ENCODE results near the gene CTSW.
A peak's percentile ranks its signal among the peaks of the same experiment; 100 is the strongest.

CTSW gene

DNA sequence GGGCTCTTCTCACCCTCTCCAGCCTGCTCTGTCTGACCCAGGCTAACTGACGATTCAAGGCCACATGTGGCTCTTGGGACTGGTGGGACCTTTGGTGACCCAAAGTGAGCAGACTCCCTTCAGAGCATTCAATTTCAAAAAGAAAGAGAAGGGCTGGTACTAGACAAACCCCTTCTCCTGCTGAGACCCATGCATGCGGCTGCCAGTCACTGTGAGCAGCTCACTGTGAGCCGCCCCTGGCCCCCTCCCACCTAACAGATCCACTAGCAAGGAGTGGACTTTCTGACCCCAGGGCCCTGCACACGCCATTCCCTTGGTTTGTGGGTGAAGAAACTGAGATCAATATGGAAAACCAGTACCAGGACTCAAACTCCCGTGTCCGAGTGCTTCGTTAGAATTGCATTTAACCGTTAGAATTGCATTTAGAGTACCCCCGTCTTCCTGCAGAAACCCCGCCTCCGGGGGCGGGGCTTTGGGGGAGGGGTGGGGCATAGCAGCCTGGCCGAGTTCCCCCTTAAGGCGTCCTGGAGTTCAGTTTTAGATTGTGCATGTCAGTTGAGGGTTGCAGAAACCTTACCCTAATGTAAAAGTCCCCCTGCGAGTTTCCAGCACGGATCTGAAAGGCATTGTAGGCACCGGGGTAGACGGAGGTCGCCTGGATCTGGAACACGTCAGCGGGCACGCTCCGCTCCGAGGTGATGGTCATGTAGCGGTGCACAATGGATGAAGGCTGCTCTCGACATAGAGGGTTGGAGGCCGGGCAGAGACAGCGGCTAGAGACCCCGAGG is 12.2 kb upstream of the CTSW start:
- no peak overlapping the region for H3K4me2 ChIP-seq (ENCODE audit: low read length, poor library complexity, severe bottlenecking)
- peaks cover 82 to 87% of the 10 kb centered on the region in 2 experiments for H3K36me3 ChIP-seq (ENCODE audit: control insufficient read depth in 1 of 2, insufficient read depth in 2 of 2, low read depth in 1 of 2, low read length in 2 of 2)
- peaks cover 20% of the 10 kb centered on the region for H3K79me1 ChIP-seq (replicated peaks; ENCODE audit: low read length, poor library complexity, severe bottlenecking)
- H3K18ac ChIP-seq (ENCODE audit: low read depth in 1 of 2, low read length in 2 of 2), result no peak overlapping the region
- peaks cover 50% of the 10 kb centered on the region for H3K4me1 ChIP-seq (ENCODE audit: control insufficient read depth, insufficient read depth, low read depth, low read length)
- H2AK5ac ChIP-seq (ENCODE audit: low read length, severe bottlenecking), result no peak overlapping the region
- H4K8ac ChIP-seq (ENCODE audit: low read length), result no peak overlapping the region
- no peak overlapping the region for H3K4ac ChIP-seq (ENCODE audit: low read depth in 1 of 2, low read length in 2 of 2)
- no peak for DNase-seq
- no peak overlapping the region for H2BK5ac ChIP-seq (ENCODE audit: low read depth, low read length, poor library complexity, severe bottlenecking)
- no peak overlapping the region for H2AFZ ChIP-seq (ENCODE audit: low read depth, low read length)
- H3K23ac ChIP-seq (ENCODE audit: low read length in 2 of 2), result no peak overlapping the region
- no peaks in the 10 kb centered on the region for H3K9me3 ChIP-seq (ENCODE audit: control insufficient read depth, low read length)
- no peak overlapping the region for H2BK15ac ChIP-seq (ENCODE audit: low read depth, poor library complexity, severe bottlenecking)
- no peak overlapping the region for H3K14ac ChIP-seq (ENCODE audit: low read length in 2 of 2)
- H3K9ac ChIP-seq (ENCODE audit: low read length), result no peak overlapping the region
- no peaks in the 10 kb centered on the region for H3K27me3 ChIP-seq (ENCODE audit: control insufficient read depth in 1 of 2, insufficient read depth in 1 of 2, low read length in 2 of 2)
- no peak overlapping the region for H2BK12ac ChIP-seq (ENCODE audit: low read length in 2 of 2)
- H3K4me3 ChIP-seq (ENCODE audit: insufficient read depth in 1 of 2, low read depth in 1 of 2, low read length in 2 of 2), result no peak overlapping the region
- 59% methylated on average over 28 of the region's 29 CpGs for WGBS
- H4K91ac ChIP-seq (ENCODE audit: low read length), result no peak overlapping the region
- H3K27ac ChIP-seq (ENCODE audit: low read length, poor library complexity, severe bottlenecking), result no peak overlapping the region
- H2BK120ac ChIP-seq (ENCODE audit: low read depth, low read length), result no peak overlapping the region

DNA sequence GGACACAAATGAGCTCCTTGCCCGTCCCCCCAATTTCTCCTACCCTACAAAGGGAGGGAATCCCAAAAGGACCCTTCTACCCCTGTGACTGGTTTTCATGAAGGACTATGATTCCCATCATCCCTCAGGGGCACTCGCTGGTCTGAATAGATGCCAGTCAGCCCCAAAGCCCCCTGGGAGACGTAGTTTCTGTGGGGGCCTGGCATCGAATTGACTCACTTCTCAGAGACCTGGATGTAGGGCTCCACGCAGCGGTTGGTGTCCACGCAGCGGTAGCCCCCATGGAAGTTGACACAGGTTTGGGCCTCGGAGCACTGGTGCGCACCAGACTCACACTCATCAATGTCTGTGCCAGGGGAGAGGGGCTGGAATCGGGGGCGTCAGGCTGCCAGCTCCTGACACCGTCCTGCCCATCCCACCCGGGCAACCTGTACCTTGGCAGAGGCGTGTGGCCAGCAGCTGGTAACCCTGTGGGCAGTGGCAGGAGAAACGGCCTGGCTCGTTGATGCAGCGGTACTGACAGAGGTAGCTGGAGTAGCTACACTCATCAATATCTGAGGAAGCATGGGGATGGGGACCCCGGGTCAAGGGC is 11.5 kb upstream of the CTSW start:
- Histone ChIP-seq H3K4ac (ENCODE audit: low read depth in 1 of 2, low read length in 2 of 2) (no peak overlapping the region), H3K9ac (ENCODE audit: low read length) (no peak overlapping the region), H2BK5ac (ENCODE audit: low read depth, low read length, poor library complexity, severe bottlenecking) (no peak overlapping the region), H2BK15ac (ENCODE audit: low read depth, poor library complexity, severe bottlenecking) (no peak overlapping the region), H3K36me3 (ENCODE audit: control insufficient read depth in 1 of 2, insufficient read depth in 2 of 2, low read depth in 1 of 2, low read length in 2 of 2) (peaks cover 75 to 80% of the 10 kb centered on the region in 2 experiments), H4K91ac (ENCODE audit: low read length) (peak overlapping the region; percentile 63), H4K8ac (ENCODE audit: low read length) (no peak overlapping the region), H3K4me1 (ENCODE audit: control insufficient read depth, insufficient read depth, low read depth, low read length) (peaks cover 46% of the 10 kb centered on the region), H3K27ac (ENCODE audit: low read length, poor library complexity, severe bottlenecking) (no peak overlapping the region), H3K18ac (ENCODE audit: low read depth in 1 of 2, low read length in 2 of 2) (no peak overlapping the region), H2BK120ac (ENCODE audit: low read depth, low read length) (no peak overlapping the region), H2AK5ac (ENCODE audit: low read length, severe bottlenecking) (no peak overlapping the region), H3K4me3 (ENCODE audit: insufficient read depth in 1 of 2, low read depth in 1 of 2, low read length in 2 of 2) (no peak overlapping the region), H3K23ac (ENCODE audit: low read length in 2 of 2) (no peak overlapping the region), H3K9me3 (ENCODE audit: control insufficient read depth, low read length) (no peaks in the 10 kb centered on the region), H3K79me1 (replicated peaks; ENCODE audit: low read length, poor library complexity, severe bottlenecking) (peaks cover 19% of the 10 kb centered on the region), H2BK12ac (ENCODE audit: low read length in 2 of 2) (no peak overlapping the region), H2AFZ (ENCODE audit: low read depth, low read length) (no peak overlapping the region), H3K14ac (ENCODE audit: low read length in 2 of 2) (no peak overlapping the region), H3K27me3 (ENCODE audit: control insufficient read depth in 1 of 2, insufficient read depth in 1 of 2, low read length in 2 of 2) (no peaks in the 10 kb centered on the region), H3K4me2 (ENCODE audit: low read length, poor library complexity, severe bottlenecking) (no peak overlapping the region)
- peak; percentile 31 for DNase-seq
- WGBS, result 86% methylated on average over 17 of the region's 19 CpGs

DNA sequence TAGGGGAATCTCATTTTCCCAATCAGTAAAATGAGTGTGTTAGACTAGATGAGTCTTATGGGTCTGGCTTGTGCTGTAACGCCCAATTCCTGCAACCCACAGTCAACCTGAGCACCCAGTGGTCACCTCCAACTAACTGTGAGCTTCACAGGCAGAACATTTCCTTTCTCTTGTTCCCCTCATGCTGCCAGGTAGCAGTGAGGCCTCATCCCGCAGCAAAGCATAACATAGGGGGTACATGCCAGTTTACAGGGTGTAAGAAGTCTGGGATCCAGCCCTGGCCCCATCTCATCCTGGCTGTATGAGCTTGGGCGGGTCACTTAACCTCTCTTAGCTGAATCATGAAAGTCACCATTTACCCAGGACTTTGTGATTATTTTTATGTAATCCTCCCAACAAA is 10.7 kb upstream of the CTSW start:
- Histone ChIP-seq H3K14ac (ENCODE audit: low read length in 2 of 2) (no peak overlapping the region), H3K9ac (ENCODE audit: low read length) (peak overlapping the region; percentile 36), H3K9me3 (ENCODE audit: control insufficient read depth, low read length) (no peaks in the 10 kb centered on the region), H3K23ac (ENCODE audit: low read length in 2 of 2) (no peak overlapping the region), H3K4me2 (ENCODE audit: low read length, poor library complexity, severe bottlenecking) (no peak overlapping the region), H2BK12ac (ENCODE audit: low read length in 2 of 2) (no peak overlapping the region), H2AFZ (ENCODE audit: low read depth, low read length) (no peak overlapping the region), H2BK15ac (ENCODE audit: low read depth, poor library complexity, severe bottlenecking) (no peak overlapping the region), H3K18ac (ENCODE audit: low read depth in 1 of 2, low read length in 2 of 2) (no peak overlapping the region), H2BK120ac (ENCODE audit: low read depth, low read length) (no peak overlapping the region), H3K27me3 (ENCODE audit: control insufficient read depth in 1 of 2, insufficient read depth in 1 of 2, low read length in 2 of 2) (no peaks in the 10 kb centered on the region), H3K79me1 (replicated peaks; ENCODE audit: low read length, poor library complexity, severe bottlenecking) (peaks cover 17% of the 10 kb centered on the region), H4K8ac (ENCODE audit: low read length) (no peak overlapping the region), H2AK5ac (ENCODE audit: low read length, severe bottlenecking) (no peak overlapping the region), H3K4me1 (ENCODE audit: control insufficient read depth, insufficient read depth, low read depth, low read length) (peaks cover 41% of the 10 kb centered on the region), H4K91ac (ENCODE audit: low read length) (no peak overlapping the region), H2BK5ac (ENCODE audit: low read depth, low read length, poor library complexity, severe bottlenecking) (no peak overlapping the region), H3K36me3 (ENCODE audit: control insufficient read depth in 1 of 2, insufficient read depth in 2 of 2, low read depth in 1 of 2, low read length in 2 of 2) (peaks cover 68 to 73% of the 10 kb centered on the region in 2 experiments), H3K4me3 (ENCODE audit: insufficient read depth in 1 of 2, low read depth in 1 of 2, low read length in 2 of 2) (no peak overlapping the region), H3K27ac (ENCODE audit: low read length, poor library complexity, severe bottlenecking) (no peak overlapping the region), H3K4ac (ENCODE audit: low read depth in 1 of 2, low read length in 2 of 2) (no peak overlapping the region)
- no peak for DNase-seq
- 86% methylated on average over 1 of the region's 3 CpGs for WGBS

DNA sequence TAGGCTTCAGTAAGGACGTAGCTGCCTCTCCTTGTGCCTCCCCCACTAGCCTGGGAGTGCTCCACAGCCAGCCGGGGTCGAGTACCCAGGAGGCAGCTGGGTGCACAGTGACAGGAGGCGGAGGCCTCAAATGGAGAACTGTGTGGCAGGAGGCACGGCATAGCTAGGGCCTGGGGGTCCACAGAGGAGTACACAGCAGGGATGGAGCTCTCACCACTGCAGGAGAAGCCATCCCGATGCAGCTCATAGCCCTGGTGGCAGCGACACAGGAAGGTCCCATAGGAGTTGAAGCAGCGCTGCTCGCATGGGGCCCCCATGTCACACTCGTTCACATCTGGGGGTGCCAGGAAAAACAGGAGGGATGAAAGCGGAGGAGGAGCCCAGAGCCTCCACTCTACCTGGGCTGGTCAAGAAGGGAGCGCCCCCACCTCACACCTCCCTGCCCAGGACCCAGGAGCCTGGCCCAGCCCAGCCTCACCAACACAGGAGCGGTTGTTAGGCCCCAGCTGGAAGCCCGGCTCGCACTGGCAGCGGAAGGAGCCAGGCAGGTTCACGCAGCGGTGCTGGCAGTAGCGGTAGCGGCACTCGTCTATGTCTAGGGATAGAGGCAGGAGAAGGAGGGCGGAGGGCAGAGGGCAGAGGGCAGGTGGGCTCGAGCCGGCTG is 9.9 kb upstream of the CTSW start:
- Histone ChIP-seq H3K4me3 (ENCODE audit: insufficient read depth in 1 of 2, low read depth in 1 of 2, low read length in 2 of 2) (peak overlapping the region in 1 of 2 experiments; percentile 6), H3K23ac (ENCODE audit: low read length in 2 of 2) (no peak overlapping the region), H4K8ac (ENCODE audit: low read length) (peak overlapping the region; percentile 76), H2BK15ac (ENCODE audit: low read depth, poor library complexity, severe bottlenecking) (peak overlapping the region; percentile 75), H3K4ac (ENCODE audit: low read depth in 1 of 2, low read length in 2 of 2) (peak overlapping the region in 1 of 2 experiments; percentile 64), H3K4me2 (ENCODE audit: low read length, poor library complexity, severe bottlenecking) (no peak overlapping the region), H2BK120ac (ENCODE audit: low read depth, low read length) (no peak overlapping the region), H3K79me1 (replicated peaks; ENCODE audit: low read length, poor library complexity, severe bottlenecking) (peaks cover 14% of the 10 kb centered on the region), H3K27ac (ENCODE audit: low read length, poor library complexity, severe bottlenecking) (no peak overlapping the region), H2BK12ac (ENCODE audit: low read length in 2 of 2) (peak overlapping the region in 1 of 2 experiments; percentile 51), H3K36me3 (ENCODE audit: control insufficient read depth in 1 of 2, insufficient read depth in 2 of 2, low read depth in 1 of 2, low read length in 2 of 2) (peaks cover 59 to 64% of the 10 kb centered on the region in 2 experiments), H2AFZ (ENCODE audit: low read depth, low read length) (no peak overlapping the region), H4K91ac (ENCODE audit: low read length) (peak overlapping the region; percentile 61), H3K4me1 (ENCODE audit: control insufficient read depth, insufficient read depth, low read depth, low read length) (peaks cover 38% of the 10 kb centered on the region), H3K14ac (ENCODE audit: low read length in 2 of 2) (no peak overlapping the region), H3K9me3 (ENCODE audit: control insufficient read depth, low read length) (no peaks in the 10 kb centered on the region), H3K27me3 (ENCODE audit: control insufficient read depth in 1 of 2, insufficient read depth in 1 of 2, low read length in 2 of 2) (no peaks in the 10 kb centered on the region), H2AK5ac (ENCODE audit: low read length, severe bottlenecking) (no peak overlapping the region), H3K18ac (ENCODE audit: low read depth in 1 of 2, low read length in 2 of 2) (peak overlapping the region; percentile 24 to 42), H2BK5ac (ENCODE audit: low read depth, low read length, poor library complexity, severe bottlenecking) (no peak overlapping the region), H3K9ac (ENCODE audit: low read length) (peak overlapping the region; percentile 36)
- DNase-seq, result no peak
- 91% methylated on average over 21 of the region's 24 CpGs for WGBS
